Activated naive CD8-positive, alpha-beta T cell treated with anti-CD3 and anti-CD28 coated beads, Interleukin-2, amount 10 ng/mL, durations not matched to agents 7 days and 5 days (primary cell): ENCODE measurements around the gene H3-3A. TPM values are rescaled to one million over a fixed set of nuclear protein-coding genes. Genes with fewer than 3 reads are reported as not detected.

ENCODE experiments used
- ATAC-seq: fragments of 150-1000 bp; cut with Tn5 transposase; one replicate; pipeline ENCODE4 v1.10.0; 2021; ENCODE audit warnings: low read depth, moderate library complexity
- POLR2A ChIA-PET: fragments of 350-600 bp; sonication (Branson Sonifier 250); formaldehyde crosslinking; loops from one replicate; lab custom pipeline; 2021; ENCODE audit warnings: antibody characterized with exemption; lab: Charles Lee
- DNase-seq: peaks from one replicate; pipeline ENCODE4 v3.0.0; 2021
- H3K27ac Mint-ChIP-seq: one replicate; pipeline ENCODE4 v1.8.0; 2022; ENCODE audit warnings: mild to moderate bottlenecking, mixed read lengths
- H3K27me3 Mint-ChIP-seq: one replicate; pipeline ENCODE4 v1.8.0; 2022; ENCODE audit warnings: mild to moderate bottlenecking, moderate library complexity, mixed read lengths
- H3K36me3 Mint-ChIP-seq: one replicate; pipeline ENCODE4 v1.8.0; 2021; ENCODE audit warnings: mild to moderate bottlenecking, mixed read lengths
- H3K4me1 Mint-ChIP-seq: one replicate; pipeline ENCODE4 v1.8.0; 2021; ENCODE audit warnings: mixed read lengths
- H3K4me3 Mint-ChIP-seq: one replicate; pipeline ENCODE4 v1.8.0; 2022; ENCODE audit warnings: mild to moderate bottlenecking, moderate library complexity, mixed read lengths
- H3K9me3 Mint-ChIP-seq: one replicate; pipeline ENCODE4 v1.8.0; 2021; ENCODE audit warnings: mixed read lengths
- total RNA-seq, 2 experiments: library from RNA; stranded (reverse); gene quantifications; one replicate each; pipeline ENCODE4 v1.2.3, GENCODE V29; 2021

The H3-3A gene
- total RNA-seq, 2 experiments from 2014 or later, result 454 to 466 TPM

DNA sequence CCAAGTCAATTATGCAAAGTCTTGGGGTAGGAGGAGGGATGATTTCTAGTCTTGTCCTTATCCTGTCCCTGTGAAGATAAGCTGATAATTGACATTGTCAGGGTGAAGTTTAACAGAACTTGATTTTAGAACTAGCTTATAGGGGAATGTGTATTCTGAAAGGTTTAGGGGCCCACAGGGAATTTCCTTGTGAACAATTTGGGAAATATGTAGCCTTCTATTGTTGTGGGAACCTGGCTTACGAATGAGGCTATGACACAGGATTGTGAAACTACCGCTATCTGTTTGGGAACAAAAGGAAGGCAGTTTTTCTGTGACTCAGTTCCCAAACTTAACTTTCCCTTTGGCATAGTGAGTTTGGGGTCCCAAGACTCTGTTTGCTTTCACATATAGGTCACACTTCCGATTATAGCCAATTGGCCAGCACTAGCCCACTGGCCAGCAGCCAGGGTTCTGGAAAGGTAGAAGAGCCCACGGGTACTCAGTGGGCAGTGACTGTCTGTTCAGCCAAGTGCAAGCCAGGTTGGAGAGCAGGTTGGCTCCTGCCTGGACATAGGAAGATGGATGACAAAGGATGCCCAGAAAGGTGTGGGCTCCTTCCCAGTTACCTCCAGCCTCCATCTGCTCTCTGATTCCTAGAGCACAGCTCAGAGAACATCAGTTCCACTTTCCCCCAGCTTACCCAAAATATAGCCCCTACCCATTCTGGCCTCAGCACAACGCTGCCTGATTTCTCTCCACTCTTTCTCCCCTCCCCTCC, 35.5 kb downstream of the H3-3A start:
- ATAC-seq (no peak), DNase-seq (no peak)
- Mint-ChIP-seq H3K27ac (no peak overlapping the region), H3K36me3 (no peaks in the 10 kb centered on the region), H3K4me3 (no peak overlapping the region), H3K4me1 (peaks cover 13% of the 10 kb centered on the region), H3K9me3 (no peaks in the 10 kb centered on the region), H3K27me3 (peaks cover 24% of the 10 kb centered on the region)
- POLR2A ChIA-PET, result interaction anchor here (0.5 to 0.6 kb wide), 2 partner anchors 18 to 51 kb away, joined by 3 read pairs; no protein-coding TSS in a partner anchor

DNA sequence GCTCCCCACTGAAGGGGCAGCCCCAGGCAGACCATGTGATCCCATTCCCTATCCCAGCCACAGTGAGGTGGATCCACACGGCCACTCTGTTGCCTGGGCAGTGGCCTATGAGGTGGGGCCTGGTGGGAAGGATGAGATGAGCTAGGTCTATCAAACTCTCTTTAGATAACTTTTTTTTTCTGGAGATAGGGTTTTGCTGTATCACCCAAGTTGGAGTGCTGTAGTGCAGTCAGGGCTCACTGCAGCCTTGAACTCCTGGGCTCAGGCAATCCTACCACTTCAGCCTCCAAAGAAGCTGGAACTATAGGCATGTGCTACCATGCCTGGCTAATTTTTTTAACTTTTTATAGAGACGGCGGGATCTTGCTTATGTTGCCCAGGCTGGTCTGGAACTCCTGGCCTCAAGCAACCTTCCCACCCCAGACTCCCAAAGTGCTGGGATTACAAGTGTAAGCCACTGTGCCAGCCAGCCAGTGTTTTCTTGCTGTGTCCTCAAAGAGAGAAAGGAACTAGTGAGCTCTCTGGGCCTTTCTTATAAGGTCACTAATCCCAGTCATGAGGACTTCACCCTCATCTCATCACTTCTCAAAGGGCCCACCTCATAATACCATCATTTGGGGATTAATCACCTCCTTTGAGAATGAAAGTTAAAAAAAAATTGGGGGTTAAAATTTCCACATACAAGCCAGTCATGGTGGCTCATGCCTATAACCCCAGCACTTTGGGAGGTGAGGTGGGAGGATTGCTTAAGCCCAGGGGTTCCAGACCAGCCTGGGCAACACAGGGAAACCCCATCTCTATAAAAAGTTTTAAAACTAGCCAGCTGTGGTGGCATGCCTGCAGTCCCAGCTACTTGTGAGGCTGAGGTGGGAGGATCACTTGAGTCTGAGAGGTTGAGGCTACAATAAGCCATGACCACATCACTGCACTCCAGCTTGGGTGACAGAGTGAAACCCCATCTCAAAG, 36.6 kb downstream of the H3-3A start:
- Mint-ChIP-seq H3K27ac (no peak overlapping the region), H3K4me1 (peaks cover 13% of the 10 kb centered on the region), H3K9me3 (no peaks in the 10 kb centered on the region), H3K27me3 (peaks cover 24% of the 10 kb centered on the region), H3K36me3 (no peaks in the 10 kb centered on the region), H3K4me3 (no peak overlapping the region)
- DNase-seq (no peak), ATAC-seq (no peak)
- POLR2A ChIA-PET, result no interaction called here

DNA sequence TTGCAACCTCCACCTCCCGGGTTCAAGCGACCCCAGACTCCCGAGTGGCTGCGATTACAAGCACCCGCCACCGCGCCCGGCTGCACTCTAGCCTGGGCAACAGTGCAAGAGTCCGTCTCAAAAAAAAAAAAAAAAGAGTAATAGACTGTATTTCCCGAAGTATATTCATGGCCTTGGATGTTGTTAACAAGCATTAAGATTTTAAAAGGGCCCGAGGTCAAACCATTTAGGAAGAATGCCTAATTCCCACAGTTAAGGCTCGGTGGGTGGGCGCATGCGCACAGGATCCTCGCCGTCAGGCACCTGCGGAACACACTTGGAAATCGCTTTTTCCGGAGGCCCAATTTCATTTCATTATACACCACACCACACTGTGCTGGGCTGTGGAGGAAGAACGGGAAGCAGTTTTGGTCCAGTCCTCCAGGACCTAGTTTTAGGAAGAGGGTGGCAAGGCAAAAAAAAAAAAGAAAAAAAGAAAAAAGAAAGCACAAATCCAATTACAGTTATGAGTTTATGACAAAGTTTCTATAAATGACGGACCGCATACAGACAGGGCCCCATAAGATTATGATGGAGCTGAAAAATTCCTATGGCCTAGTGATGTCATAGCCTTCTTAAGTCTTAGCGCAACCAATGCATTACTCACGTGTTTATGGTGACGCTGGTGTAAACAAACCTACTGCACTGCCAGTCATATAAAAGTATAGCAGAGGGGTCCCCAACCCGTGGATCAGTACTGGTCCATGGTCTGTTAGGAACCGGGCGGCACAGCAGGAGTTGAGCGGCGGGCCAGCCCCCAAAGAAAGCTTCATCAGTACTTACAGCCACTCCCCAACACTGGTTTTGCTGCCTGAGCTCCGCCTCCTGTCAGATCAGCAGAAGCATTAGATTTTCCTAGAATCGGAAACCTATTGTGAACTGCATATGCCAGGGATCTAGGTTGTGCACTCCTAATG, 38.2 kb downstream of the H3-3A start:
- ATAC-seq, result peak; percentile 56
- no peak overlapping the region for H3K27ac Mint-ChIP-seq
- peak; percentile 50 for DNase-seq
- H3K4me3 Mint-ChIP-seq, result peak overlapping the region; percentile 81
- no peaks in the 10 kb centered on the region for H3K36me3 Mint-ChIP-seq
- H3K9me3 Mint-ChIP-seq, result no peaks in the 10 kb centered on the region
- H3K4me1 Mint-ChIP-seq, result peaks cover 13% of the 10 kb centered on the region
- POLR2A ChIA-PET, result interaction anchor here (0.7 to 1.9 kb wide), 5 partner anchors 10 to 579 kb away, joined by 3 to 5 read pairs (median 3); partner anchors contain the start of gene H3-3A
- peaks cover 17% of the 10 kb centered on the region for H3K27me3 Mint-ChIP-seq

DNA sequence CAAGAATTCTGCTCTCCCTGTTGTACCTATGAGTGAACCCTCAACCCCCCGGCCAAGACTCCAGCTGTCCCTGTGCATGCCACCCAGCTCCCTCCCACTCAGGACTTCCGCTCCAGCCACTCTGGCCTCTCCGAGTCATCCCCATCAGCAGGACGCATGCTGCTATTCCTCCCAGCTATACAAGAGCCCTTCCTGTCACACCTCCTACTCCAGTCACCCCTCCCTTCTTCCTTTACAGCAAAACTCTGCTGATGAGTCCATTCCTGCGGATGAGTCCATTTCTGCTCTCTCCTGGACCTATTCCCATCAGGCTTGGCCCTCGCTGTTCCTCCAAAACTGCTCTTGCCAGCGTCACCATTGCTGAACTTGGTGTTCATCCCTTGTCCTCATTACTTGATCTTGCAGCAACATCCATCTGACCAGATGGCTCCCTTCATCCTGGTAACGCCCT, 42.2 kb downstream of the H3-3A start:
- peaks cover 12% of the 10 kb centered on the region for H3K27me3 Mint-ChIP-seq
- ATAC-seq, result no peak
- H3K4me3 Mint-ChIP-seq, result no peak overlapping the region
- no peaks in the 10 kb centered on the region for H3K9me3 Mint-ChIP-seq
- DNase-seq, result no peak
- POLR2A ChIA-PET, result interaction anchor here (1.8 kb wide), 1 partner anchor 22 kb away, joined by 4 read pairs; no protein-coding TSS in a partner anchor
- peaks cover 15% of the 10 kb centered on the region for H3K4me1 Mint-ChIP-seq
- H3K27ac Mint-ChIP-seq, result no peak overlapping the region
- H3K36me3 Mint-ChIP-seq, result no peaks in the 10 kb centered on the region

DNA sequence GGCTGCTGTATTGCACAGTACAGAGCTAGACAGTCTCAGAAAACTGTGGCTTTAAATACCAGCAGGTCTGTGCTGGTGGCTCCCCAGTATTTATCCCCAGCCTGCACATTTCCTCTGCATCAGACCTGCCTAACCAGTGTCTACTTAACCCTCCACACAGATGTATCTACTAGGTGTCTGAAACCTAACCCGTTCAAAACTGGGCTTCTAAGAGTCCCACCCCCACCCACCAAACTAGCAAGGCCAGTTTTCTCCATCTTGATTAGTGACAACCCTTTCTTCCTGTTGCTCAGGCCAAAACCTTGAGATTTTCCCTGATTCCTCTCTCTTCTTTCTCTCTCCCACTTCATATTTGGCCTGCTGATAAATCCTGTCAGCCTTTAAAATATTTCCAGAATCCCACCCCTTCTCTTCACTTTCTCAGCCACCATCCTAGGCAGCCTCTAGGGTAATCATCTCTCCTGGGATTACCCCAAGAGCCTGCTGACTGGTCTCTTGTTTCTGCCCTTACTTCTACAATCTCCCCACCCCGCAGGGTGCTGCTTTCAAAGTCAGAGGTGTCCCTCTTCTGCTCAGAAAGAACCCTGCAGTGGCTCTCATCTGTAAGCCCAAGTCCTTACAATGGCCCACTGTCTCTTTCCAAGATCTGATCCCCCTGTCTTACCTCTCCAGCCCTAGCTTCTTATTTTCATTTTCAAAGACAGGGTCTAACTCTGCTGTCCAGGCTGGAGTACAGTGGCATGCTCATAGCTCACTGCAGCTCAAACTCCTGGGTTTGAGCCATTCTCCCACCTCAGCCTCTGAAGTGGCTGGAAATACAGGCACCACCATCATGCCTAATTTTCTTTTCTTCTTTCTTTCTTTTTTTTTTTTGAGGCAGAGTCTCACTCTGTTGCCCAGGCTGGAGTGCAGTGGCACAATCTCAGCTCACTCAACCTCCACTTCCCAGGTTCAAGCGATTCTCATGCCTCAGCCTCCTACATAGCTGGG, 45.2 kb downstream of the H3-3A start:
- DNase-seq (no peak), ATAC-seq (no peak)
- H3K27me3 Mint-ChIP-seq, result peaks cover 3% of the 10 kb centered on the region
- no peaks in the 10 kb centered on the region for H3K36me3 Mint-ChIP-seq
- H3K4me1 Mint-ChIP-seq, result peaks cover 8% of the 10 kb centered on the region
- H3K27ac Mint-ChIP-seq, result peak overlapping the region; percentile 19
- POLR2A ChIA-PET, result interaction anchor here (0.6 to 1.2 kb wide), 3 partner anchors 45 to 625 kb away, joined by 3 to 4 read pairs (median 3); partner anchors contain the start of gene H3-3A
- no peak overlapping the region for H3K4me3 Mint-ChIP-seq
- H3K9me3 Mint-ChIP-seq, result no peaks in the 10 kb centered on the region

DNA sequence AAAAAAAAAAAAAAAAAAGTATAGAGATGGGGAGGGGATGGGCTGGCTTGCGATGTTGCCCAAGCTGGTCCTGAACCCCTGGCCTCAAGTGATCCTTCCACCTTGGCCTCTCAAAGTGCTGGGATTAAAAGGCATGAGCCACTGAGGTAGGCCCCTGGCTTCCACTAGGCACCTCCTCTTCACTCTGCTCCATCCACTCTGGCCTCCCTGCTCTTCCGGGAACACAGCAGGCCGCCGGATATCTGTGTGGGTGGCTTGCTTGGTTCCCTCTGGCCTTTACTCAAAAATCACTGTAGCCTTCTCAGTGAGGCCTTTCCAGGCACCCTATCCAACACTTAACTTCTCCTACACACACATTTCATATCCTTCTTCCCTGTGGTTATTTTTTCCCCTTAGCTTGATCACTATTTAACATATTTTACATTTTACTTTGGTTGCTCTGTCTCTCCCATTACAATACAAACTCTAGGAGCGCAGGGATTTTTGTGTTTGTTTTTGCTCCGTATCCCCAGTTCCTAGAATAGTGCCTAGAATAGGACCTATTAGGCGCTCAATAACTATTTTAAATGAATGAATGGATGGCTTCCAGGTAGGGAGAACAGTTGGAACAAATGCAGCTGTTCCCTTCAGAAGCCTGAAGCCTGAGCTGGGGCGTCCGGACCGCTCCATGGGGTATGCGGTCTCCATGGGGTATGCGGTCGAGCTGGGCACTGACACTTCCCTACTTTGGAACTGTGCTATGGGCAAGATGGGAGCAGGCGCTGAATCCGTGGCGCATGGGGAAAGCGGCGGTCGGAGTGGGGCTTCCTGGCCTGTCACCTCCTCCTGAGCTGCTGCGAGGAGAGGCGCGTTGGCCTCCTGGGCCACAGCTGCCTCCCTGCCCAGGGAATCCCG, 46.7 kb downstream of the H3-3A start:
- Mint-ChIP-seq H3K27ac (peak overlapping the region; percentile 89), H3K36me3 (no peaks in the 10 kb centered on the region), H3K9me3 (no peaks in the 10 kb centered on the region), H3K4me1 (peaks cover 8% of the 10 kb centered on the region), H3K4me3 (peak overlapping the region; percentile 88), H3K27me3 (peaks cover 3% of the 10 kb centered on the region)
- ATAC-seq (no peak), DNase-seq (no peak)
- POLR2A ChIA-PET, result interaction anchor here (0.6 to 3.7 kb wide), 7 partner anchors 12 to 200 kb away, joined by 3 to 36 read pairs (median 4); partner anchors contain the start of genes H3-3A and LIN9

DNA sequence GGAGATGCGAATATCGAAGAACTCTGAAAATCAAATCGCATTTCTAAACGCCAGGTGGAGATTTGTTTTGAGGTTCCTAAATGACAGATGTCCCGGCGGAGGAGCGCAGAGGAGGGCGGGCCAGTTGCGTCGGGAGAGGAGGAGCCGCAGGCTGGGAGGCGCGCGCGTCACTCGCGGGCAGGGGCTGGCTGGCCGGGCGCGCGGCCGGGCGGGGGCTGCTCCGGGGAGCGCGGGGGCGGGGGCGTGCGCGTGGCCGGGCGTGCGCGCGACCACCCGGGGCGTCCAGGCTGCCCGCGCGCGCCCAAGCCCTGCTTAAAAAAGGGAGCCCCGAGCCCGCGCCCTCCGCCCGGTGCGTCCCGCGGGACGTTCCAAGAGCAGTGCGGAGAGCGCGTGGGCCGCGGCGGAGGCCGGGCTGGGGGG, 47.3 kb downstream of the H3-3A start:
- Mint-ChIP-seq H3K36me3 (no peaks in the 10 kb centered on the region), H3K27me3 (peaks cover 3% of the 10 kb centered on the region), H3K4me1 (peaks cover 8% of the 10 kb centered on the region), H3K27ac (peak overlapping the region; percentile 89), H3K9me3 (no peaks in the 10 kb centered on the region), H3K4me3 (peak overlapping the region; percentile 88)
- DNase-seq (peak; percentile 86), ATAC-seq (peak; percentile 82)
- POLR2A ChIA-PET, result interaction anchor here (0.6 to 3.7 kb wide), 10 partner anchors 11 to 681 kb away, joined by 3 to 36 read pairs (median 6); partner anchors contain the start of genes H3-3A, LBR, LIN9 and SDE2

DNA sequence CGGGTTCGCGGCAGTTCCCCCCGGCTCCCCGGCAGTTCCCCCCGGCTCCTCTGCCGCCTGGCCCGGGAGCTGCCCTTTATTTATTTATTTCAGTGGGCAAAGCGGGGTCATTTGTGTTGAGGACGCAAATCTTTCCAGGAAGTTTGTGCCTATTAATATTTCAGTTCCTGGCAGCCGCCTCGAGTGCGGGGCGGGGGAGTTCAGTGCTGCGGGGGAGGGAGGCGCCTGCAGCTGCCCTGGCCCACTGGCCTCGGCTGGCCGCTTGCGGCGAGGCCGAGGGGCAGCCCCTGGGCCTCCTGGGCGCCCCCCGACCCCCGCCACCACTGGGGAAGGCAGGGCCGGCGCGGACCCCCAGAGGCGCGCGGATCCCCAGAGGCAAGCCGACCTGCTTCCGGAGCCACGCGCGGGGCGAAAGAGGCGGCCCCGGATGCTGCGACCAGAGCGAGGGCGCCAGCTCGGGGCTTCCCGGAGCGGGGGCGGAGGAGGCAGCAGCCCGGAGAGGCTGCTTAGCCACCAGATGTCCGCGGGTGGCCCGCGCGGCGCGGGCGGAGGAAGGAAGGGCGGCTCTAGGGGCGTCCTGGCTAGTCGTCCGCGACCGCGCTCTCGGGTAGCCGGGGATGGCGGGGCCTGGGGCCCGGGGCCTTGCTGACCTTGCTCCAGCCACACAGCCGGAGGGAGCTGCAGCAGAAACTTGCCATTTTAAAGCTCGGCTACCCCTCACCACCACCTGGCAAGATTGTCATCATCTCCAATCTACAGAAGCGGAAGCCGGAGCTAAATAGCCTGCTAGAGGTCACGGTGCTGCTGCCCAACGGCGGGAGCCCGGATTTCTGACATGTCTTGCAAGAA, 48.0 kb downstream of the H3-3A start:
- Mint-ChIP-seq H3K36me3 (no peaks in the 10 kb centered on the region), H3K4me3 (peak overlapping the region; percentile 71), H3K27ac (peak overlapping the region; percentile 67), H3K27me3 (peaks cover 3% of the 10 kb centered on the region), H3K4me1 (peaks cover 8% of the 10 kb centered on the region), H3K9me3 (no peaks in the 10 kb centered on the region)
- DNase-seq, result peak; percentile 79
- peak; percentile 76 for ATAC-seq
- POLR2A ChIA-PET, result interaction anchor here (0.6 to 3.7 kb wide), 13 partner anchors 9 to 682 kb away, joined by 3 to 36 read pairs (median 4); partner anchors contain the start of genes H3-3A, LBR, LIN9 and SDE2

DNA sequence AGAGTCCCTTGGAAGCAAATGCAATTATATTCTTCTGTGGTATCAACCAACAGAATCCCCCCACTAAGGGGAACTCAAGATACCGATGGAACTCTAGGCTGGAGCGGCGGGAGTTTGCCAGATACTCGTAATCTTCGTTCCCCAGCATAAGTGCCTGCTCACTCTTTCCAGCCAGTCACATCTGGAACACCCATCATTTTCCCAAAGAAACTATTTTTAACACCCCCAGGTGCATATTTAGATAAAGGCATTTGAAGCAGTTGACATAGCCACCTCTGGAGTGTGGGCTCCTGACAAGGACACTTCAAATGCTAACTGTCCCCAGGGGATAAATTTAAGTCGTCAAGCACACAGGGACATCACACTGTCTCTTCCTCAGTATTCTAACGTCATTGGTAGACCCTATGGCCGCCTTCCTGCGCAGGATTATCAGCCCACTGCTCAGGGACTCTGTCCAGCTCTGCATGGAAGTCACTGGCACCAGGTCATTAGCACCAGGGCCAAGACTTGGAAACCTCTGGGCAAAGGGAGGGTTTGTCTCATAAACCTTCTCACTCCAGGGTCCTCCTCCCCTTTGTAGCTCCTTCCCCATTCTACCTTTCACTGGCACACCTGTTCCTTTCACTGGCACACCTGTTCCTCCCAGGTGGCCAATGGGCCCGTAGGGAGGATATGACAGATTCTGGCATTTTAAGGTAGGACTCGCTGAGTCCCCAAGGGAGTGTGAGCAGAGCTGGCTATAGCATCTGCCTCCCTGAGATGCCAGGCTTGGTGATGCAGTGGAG, 48.8 kb downstream of the H3-3A start:
- H3K4me3 Mint-ChIP-seq, result peak overlapping the region; percentile 71
- POLR2A ChIA-PET, result interaction anchor here (0.6 to 3.7 kb wide), 8 partner anchors 10 to 188 kb away, joined by 3 to 36 read pairs (median 9); partner anchors contain the start of genes H3-3A and SDE2
- DNase-seq (no peak), ATAC-seq (no peak)
- peaks cover 3% of the 10 kb centered on the region for H3K27me3 Mint-ChIP-seq
- no peaks in the 10 kb centered on the region for H3K9me3 Mint-ChIP-seq
- H3K36me3 Mint-ChIP-seq, result no peaks in the 10 kb centered on the region
- H3K4me1 Mint-ChIP-seq, result peaks cover 8% of the 10 kb centered on the region
- peak overlapping the region; percentile 67 for H3K27ac Mint-ChIP-seq
